ENCODE measurements around the gene ARG2. TPM values are rescaled to one million over a fixed set of nuclear protein-coding genes. Genes with fewer than 3 reads are reported as not detected.

The ARG2 gene
- total RNA-seq, 1 experiment from 2014 or later = 7.0 TPM

- intact Hi-C loops (cut with micrococcal nuclease) = no loop called here
- DNase-seq (ENCODE audit: low read depth, low spot score) = no peak
These were observed 34.0 kb downstream of the ARG2 start for GRCh38 chr14:67653651-67654280.

More at GRCh38 chr14:67653651-67654280, 34.0 kb downstream of the ARG2 start:
- Histone ChIP-seq H3K36me3 (ENCODE audit: control insufficient read depth in 1 of 2, insufficient read depth in 2 of 2, low read length in 2 of 2) (peaks cover 25 to 36% of the 10 kb centered on the region in 2 experiments; a peak in 3 of 4 replicates), H3K27me3 (ENCODE audit: insufficient read depth, low read length) (no peaks in the 10 kb centered on the region), H3K9me3 (ENCODE audit: control insufficient read depth in 1 of 2, insufficient read depth in 1 of 2, low read depth in 1 of 2, low read length in 2 of 2) (no peaks in the 10 kb centered on the region), H3K27ac (ENCODE audit: low read depth, low read length) (no peak overlapping the region), H3K79me2 (ENCODE audit: insufficient read depth, low read length) (no peaks in the 10 kb centered on the region), H3K4me1 (ENCODE audit: control insufficient read depth in 1 of 2, insufficient read depth in 2 of 2, low read length in 2 of 2) (no peaks in the 10 kb centered on the region), H4K20me1 (ENCODE audit: insufficient read depth) (no peaks in the 10 kb centered on the region), H3K4me2 (ENCODE audit: low read length) (no peak overlapping the region), H3K9ac (ENCODE audit: low read length) (no peak overlapping the region), H2AFZ (ENCODE audit: low read depth, low read length, poor library complexity, severe bottlenecking) (no peak overlapping the region), H3K4me3 (replicated peaks in 1 of 2; ENCODE audit: low read depth in 1 of 2, low read length in 2 of 2) (no peak overlapping the region), H3K9me2 (ENCODE audit: insufficient read depth) (no peaks in the 10 kb centered on the region)
- BruUV-seq (replicated peaks) = no TSS peak
- RAD21 ChIA-PET (ENCODE audit: low non-redundant PET in 1 of 2, low total read pairs in 2 of 2, uncharacterized antibody in 2 of 2, unreplicated experiment in 2 of 2) = no interaction called here
- TF ChIP-seq EGR1 (IDR thresholded peaks at IDR 0.05; ENCODE audit: low read depth) = no peak
- no peak for TF ChIP-seq POLR2AphosphoS5 (IDR thresholded peaks at IDR 0.05; ENCODE audit: low read depth, low read length)
- no peak for TF ChIP-seq EZH2phosphoT487 (IDR thresholded peaks at IDR 0.05; ENCODE audit: borderline replicate concordance)
- no peak for TF ChIP-seq RAD21 (IDR thresholded peaks at IDR 0.05; ENCODE audit: low read depth)
- no peak for TF ChIP-seq YY1 (IDR thresholded peaks at IDR 0.05; ENCODE audit: extremely low read depth, insufficient replicate concordance, low read depth, low read length)
- TF ChIP-seq ZBTB33 (IDR thresholded peaks at IDR 0.05; ENCODE audit: extremely low read depth, insufficient replicate concordance, low read length) = no peak
- TF ChIP-seq MAX (IDR thresholded peaks at IDR 0.05) = no peak
- no peak for TF ChIP-seq REST (IDR thresholded peaks at IDR 0.05; ENCODE audit: low read depth)
- TF ChIP-seq POLR2A (IDR thresholded peaks at IDR 0.05; ENCODE audit: borderline replicate concordance, extremely low read depth, insufficient read depth, insufficient read length) = no peak
- no peak for TF ChIP-seq SIN3A (IDR thresholded peaks at IDR 0.05; ENCODE audit: low read depth)
- CTCF ChIA-PET = no interaction called here
- POLR2A ChIA-PET = no interaction called here
- ATAC-seq = no peak
